ENCODE data around the gene DPF1. TPM values are rescaled to one million over a fixed set of nuclear protein-coding genes. Genes with fewer than 3 reads are reported as not detected.

DPF1 gene
- total RNA-seq, 1 experiment from 2014 or later, result 1.0 TPM

DNA sequence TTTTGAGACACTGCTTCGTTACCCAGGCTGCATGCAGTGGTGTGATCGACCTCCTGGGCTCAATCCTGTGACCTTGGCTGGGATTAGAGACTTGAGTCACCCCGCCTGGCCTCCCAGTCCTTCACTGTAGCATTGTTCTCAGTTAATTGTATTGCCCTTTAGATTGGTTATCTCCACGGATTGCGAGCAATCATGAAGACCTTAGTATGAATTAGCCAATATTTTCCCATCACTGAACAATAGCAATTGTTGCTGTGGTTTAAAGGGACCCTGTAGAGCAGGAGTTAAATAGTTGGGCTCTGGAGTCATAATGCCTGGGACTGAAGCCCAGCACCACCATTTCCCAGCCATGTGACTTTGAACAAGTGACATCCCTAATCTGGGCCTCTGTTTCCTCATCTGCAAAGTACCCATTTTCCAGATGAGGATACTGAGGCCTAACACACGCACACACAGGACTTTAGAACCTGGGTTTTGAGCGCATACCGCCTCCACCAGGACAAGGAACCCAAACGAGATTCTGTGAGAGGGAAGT lies 23.8 kb upstream of the DPF1 start:
- Mint-ChIP-seq H3K27me3 (ENCODE audit: unreplicated experiment) (no peaks in the 10 kb centered on the region), H3K4me1 (ENCODE audit: low read depth, unreplicated experiment) (peaks cover 36% of the 10 kb centered on the region), H3K27ac (ENCODE audit: unreplicated experiment) (no peak overlapping the region), H3K9me3 (ENCODE audit: low read depth, unreplicated experiment) (no peaks in the 10 kb centered on the region), H3K36me3 (ENCODE audit: insufficient read depth, unreplicated experiment) (peaks cover 8% of the 10 kb centered on the region), H3K4me3 (ENCODE audit: low read depth, unreplicated experiment) (no peak overlapping the region)
- CTCF ChIA-PET, result interaction anchor here (0.6 kb wide), 1 partner anchor 158 kb away, joined by 5 read pairs; no protein-coding TSS in a partner anchor
- intact Hi-C loops (cut with micrococcal nuclease; ENCODE audit: unreplicated experiment), result no loop called here
- TF ChIP-seq, protein P1, sequence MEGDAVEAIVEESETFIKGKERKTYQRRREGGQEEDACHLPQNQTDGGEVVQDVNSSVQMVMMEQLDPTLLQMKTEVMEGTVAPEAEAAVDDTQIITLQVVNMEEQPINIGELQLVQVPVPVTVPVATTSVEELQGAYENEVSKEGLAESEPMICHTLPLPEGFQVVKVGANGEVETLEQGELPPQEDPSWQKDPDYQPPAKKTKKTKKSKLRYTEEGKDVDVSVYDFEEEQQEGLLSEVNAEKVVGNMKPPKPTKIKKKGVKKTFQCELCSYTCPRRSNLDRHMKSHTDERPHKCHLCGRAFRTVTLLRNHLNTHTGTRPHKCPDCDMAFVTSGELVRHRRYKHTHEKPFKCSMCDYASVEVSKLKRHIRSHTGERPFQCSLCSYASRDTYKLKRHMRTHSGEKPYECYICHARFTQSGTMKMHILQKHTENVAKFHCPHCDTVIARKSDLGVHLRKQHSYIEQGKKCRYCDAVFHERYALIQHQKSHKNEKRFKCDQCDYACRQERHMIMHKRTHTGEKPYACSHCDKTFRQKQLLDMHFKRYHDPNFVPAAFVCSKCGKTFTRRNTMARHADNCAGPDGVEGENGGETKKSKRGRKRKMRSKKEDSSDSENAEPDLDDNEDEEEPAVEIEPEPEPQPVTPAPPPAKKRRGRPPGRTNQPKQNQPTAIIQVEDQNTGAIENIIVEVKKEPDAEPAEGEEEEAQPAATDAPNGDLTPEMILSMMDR (IDR thresholded peaks at IDR 0.05; ENCODE audit: unreplicated experiment), result no peak
- BruUV-seq (replicated peaks), result no TSS peak
- no peak for DNase-seq

DNA sequence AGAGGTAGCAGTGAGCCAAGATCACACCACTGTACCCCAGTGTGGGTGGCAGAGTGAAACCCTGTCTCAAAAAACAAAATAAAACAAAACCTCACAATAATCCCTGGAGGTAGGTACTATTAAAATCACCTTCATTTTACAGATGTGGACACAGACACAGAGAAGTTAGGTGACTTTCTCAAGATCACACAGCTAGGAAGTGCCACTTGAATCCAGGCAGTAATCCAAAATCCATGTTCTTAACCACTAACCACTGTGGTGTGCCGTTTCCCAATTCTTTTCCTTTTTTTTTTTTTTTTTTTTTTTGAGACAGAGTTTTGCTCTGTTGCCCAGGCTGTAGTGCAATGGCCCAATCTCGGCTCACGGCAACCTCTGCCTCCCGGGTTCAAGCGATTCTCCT lies 23.1 kb upstream of the DPF1 start:
- CTCF ChIA-PET, result interaction anchor here (1.6 kb wide), 1 partner anchor 9 kb away, joined by 4 read pairs; the partner anchor contains the start of gene PPP1R14A
- Mint-ChIP-seq H3K9me3 (ENCODE audit: low read depth, unreplicated experiment) (no peaks in the 10 kb centered on the region), H3K4me1 (ENCODE audit: low read depth, unreplicated experiment) (peaks cover 36% of the 10 kb centered on the region), H3K36me3 (ENCODE audit: insufficient read depth, unreplicated experiment) (peaks cover 8% of the 10 kb centered on the region), H3K27ac (ENCODE audit: unreplicated experiment) (no peak overlapping the region), H3K27me3 (ENCODE audit: unreplicated experiment) (no peaks in the 10 kb centered on the region), H3K4me3 (ENCODE audit: low read depth, unreplicated experiment) (no peak overlapping the region)
- intact Hi-C loops (cut with micrococcal nuclease; ENCODE audit: unreplicated experiment), result no loop called here
- DNase-seq, result no peak
- no TSS peak for BruUV-seq (replicated peaks)
- TF ChIP-seq, protein P1 (IDR thresholded peaks at IDR 0.05; ENCODE audit: unreplicated experiment), result no peak

DNA sequence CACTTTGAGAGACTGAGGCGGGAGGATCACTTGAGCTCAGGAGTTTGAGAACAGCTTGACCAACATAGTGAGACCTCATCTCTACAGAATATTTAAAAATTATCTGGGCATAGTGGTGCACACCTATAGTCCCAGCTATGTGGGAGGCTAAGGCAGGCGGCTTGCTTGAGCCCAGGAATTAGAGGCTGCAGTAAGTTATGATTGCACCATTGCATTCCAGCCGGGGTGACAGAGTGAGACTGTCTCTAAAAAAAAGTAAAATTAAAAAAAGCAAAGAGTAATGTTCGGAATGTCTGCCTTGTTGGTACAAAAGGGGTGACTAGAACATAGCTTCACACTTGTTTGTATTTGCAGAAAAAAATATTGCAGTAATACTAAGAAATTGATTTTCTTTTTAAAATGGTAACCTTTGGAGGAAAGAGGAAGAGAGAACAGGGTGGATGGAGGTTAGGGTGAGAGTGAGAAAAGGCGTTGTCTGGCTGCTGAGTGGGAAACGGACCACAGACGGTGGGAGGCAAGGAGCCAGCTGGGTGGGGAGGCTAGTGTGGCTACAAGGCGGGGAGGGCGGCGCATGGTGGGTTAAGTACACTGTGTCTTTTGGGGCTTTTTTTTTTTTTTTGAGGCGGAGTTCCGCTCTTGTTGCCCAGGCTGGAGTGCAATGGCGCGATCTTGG lies 21.9 kb upstream of the DPF1 start:
- Mint-ChIP-seq H3K9me3 (ENCODE audit: low read depth, unreplicated experiment) (no peaks in the 10 kb centered on the region), H3K4me3 (ENCODE audit: low read depth, unreplicated experiment) (no peak overlapping the region), H3K36me3 (ENCODE audit: insufficient read depth, unreplicated experiment) (peaks cover 8% of the 10 kb centered on the region), H3K27ac (ENCODE audit: unreplicated experiment) (no peak overlapping the region), H3K27me3 (ENCODE audit: unreplicated experiment) (peaks cover 2% of the 10 kb centered on the region), H3K4me1 (ENCODE audit: low read depth, unreplicated experiment) (peaks cover 26% of the 10 kb centered on the region)
- intact Hi-C loops (cut with micrococcal nuclease; ENCODE audit: unreplicated experiment), result no loop called here
- no TSS peak for BruUV-seq (replicated peaks)
- CTCF ChIA-PET, result interaction anchor here (1.6 kb wide), 1 partner anchor 10 kb away, joined by 4 read pairs; the partner anchor contains the start of gene PPP1R14A
- TF ChIP-seq, protein P1 (IDR thresholded peaks at IDR 0.05; ENCODE audit: unreplicated experiment), result no peak
- no peak for DNase-seq

DNA sequence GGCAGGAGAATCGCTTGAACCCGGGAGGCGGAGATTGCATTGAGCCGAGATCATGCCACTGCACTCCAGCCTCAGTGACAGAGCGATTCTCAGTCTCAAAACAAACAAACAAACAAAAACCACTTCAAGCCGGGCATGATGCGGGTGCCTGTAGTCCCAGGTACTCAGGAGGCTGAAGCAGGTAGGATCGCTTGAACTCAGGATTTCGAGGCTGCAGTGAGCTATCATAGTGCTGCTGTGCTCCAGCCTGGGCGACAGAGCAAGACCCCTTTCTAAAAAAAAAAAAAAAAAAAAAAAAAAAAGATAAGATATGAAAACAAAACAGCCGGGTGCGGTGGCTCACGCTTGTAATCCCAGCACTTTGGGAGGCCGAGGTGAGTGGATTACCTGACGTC lies 19.3 kb upstream of the DPF1 start:
- BruUV-seq (replicated peaks), result no TSS peak
- Mint-ChIP-seq H3K4me1 (ENCODE audit: low read depth, unreplicated experiment) (peaks cover 17% of the 10 kb centered on the region), H3K9me3 (ENCODE audit: low read depth, unreplicated experiment) (no peaks in the 10 kb centered on the region), H3K27ac (ENCODE audit: unreplicated experiment) (peak overlapping the region; percentile 24), H3K27me3 (ENCODE audit: unreplicated experiment) (peaks cover 22% of the 10 kb centered on the region), H3K4me3 (ENCODE audit: low read depth, unreplicated experiment) (peak overlapping the region; percentile 59), H3K36me3 (ENCODE audit: insufficient read depth, unreplicated experiment) (peaks cover 8% of the 10 kb centered on the region)
- DNase-seq, result no peak
- intact Hi-C loops (cut with micrococcal nuclease; ENCODE audit: unreplicated experiment), result loop anchor here (1.0 kb wide), 1 partner anchor 92 kb away; the partner anchor contains the start of gene CATSPERG
- TF ChIP-seq, protein P1 (IDR thresholded peaks at IDR 0.05; ENCODE audit: unreplicated experiment), result no peak
- CTCF ChIA-PET, result interaction anchor here (0.7 to 1.6 kb wide), 9 partner anchors 10 to 160 kb away, joined by 3 to 22 read pairs (median 5); partner anchors contain the start of genes CATSPERG and FAM98C
